ENCODE measurements around the gene GALNT17. TPM values are rescaled to one million over a fixed set of nuclear protein-coding genes. Genes with fewer than 3 reads are reported as not detected.

The GALNT17 gene
- total RNA-seq, 1 experiment from 2014 or later, result not detected

- CTCF ChIA-PET, result interaction anchor here (0.6 kb wide), 1 partner anchor 455 kb away, joined by 3 read pairs; no protein-coding TSS in a partner anchor
- BruUV-seq (replicated peaks), result no TSS peak
- POLR2A ChIA-PET, result no interaction called here
- no peak for TF ChIP-seq CTCF (IDR thresholded peaks at IDR 0.05; ENCODE audit: unreplicated experiment)
- H3K36me3 Mint-ChIP-seq (ENCODE audit: insufficient read depth, unreplicated experiment), result no peaks in the 10 kb centered on the region
- H3K4me3 Mint-ChIP-seq (ENCODE audit: unreplicated experiment), result no peak overlapping the region
- H3K9me3 Mint-ChIP-seq (ENCODE audit: unreplicated experiment), result peaks cover 11% of the 10 kb centered on the region
- no peaks in the 10 kb centered on the region for H3K27me3 Mint-ChIP-seq (ENCODE audit: insufficient read depth, unreplicated experiment)
- H3K4me1 Mint-ChIP-seq (ENCODE audit: insufficient read depth, unreplicated experiment), result no peaks in the 10 kb centered on the region
- H3K27ac Mint-ChIP-seq (ENCODE audit: low read depth, unreplicated experiment), result no peak overlapping the region
- DNase-seq (ENCODE audit: unreplicated experiment), result no peak
- intact Hi-C loops (cut with micrococcal nuclease), result no loop called here
Measured at GRCh38 chr7:71227126-71227525, 95.2 kb downstream of the GALNT17 start.

GRCh38 chr7:71229148-71229547 lies 97.2 kb downstream of the GALNT17 start:
- H3K36me3 Mint-ChIP-seq (ENCODE audit: insufficient read depth, unreplicated experiment), result no peaks in the 10 kb centered on the region
- no peak for DNase-seq (ENCODE audit: unreplicated experiment)
- intact Hi-C loops (cut with micrococcal nuclease), result no loop called here
- no peaks in the 10 kb centered on the region for H3K4me1 Mint-ChIP-seq (ENCODE audit: insufficient read depth, unreplicated experiment)
- no peak overlapping the region for H3K4me3 Mint-ChIP-seq (ENCODE audit: unreplicated experiment)
- no peak for TF ChIP-seq CTCF (IDR thresholded peaks at IDR 0.05; ENCODE audit: unreplicated experiment)
- CTCF ChIA-PET, result no interaction called here
- no peak overlapping the region for H3K27ac Mint-ChIP-seq (ENCODE audit: low read depth, unreplicated experiment)
- no peaks in the 10 kb centered on the region for H3K27me3 Mint-ChIP-seq (ENCODE audit: insufficient read depth, unreplicated experiment)
- POLR2A ChIA-PET, result no interaction called here
- no TSS peak for BruUV-seq (replicated peaks)
- peaks cover 15% of the 10 kb centered on the region for H3K9me3 Mint-ChIP-seq (ENCODE audit: unreplicated experiment)

- no peaks in the 10 kb centered on the region for H3K4me1 Mint-ChIP-seq (ENCODE audit: insufficient read depth, unreplicated experiment)
- no TSS peak for BruUV-seq (replicated peaks)
- H3K27ac Mint-ChIP-seq (ENCODE audit: low read depth, unreplicated experiment), result no peak overlapping the region
- no peak for DNase-seq (ENCODE audit: unreplicated experiment)
- H3K36me3 Mint-ChIP-seq (ENCODE audit: insufficient read depth, unreplicated experiment), result no peaks in the 10 kb centered on the region
- no peak overlapping the region for H3K4me3 Mint-ChIP-seq (ENCODE audit: unreplicated experiment)
- ChIA-PET CTCF (no interaction called here), POLR2A (no interaction called here)
- no peak for TF ChIP-seq CTCF (IDR thresholded peaks at IDR 0.05; ENCODE audit: unreplicated experiment)
- H3K9me3 Mint-ChIP-seq (ENCODE audit: unreplicated experiment), result peaks cover 15% of the 10 kb centered on the region
- intact Hi-C loops (cut with micrococcal nuclease), result loop anchor here (10.0 kb wide), 1 partner anchor 505 kb away; no protein-coding TSS in a partner anchor
- no peaks in the 10 kb centered on the region for H3K27me3 Mint-ChIP-seq (ENCODE audit: insufficient read depth, unreplicated experiment)
Measured at GRCh38 chr7:71229699-71230098, 97.8 kb downstream of the GALNT17 start.

GRCh38 chr7:71235253-71235652 lies 103.3 kb downstream of the GALNT17 start:
- H3K9me3 Mint-ChIP-seq (ENCODE audit: unreplicated experiment), result peaks cover 7% of the 10 kb centered on the region
- H3K36me3 Mint-ChIP-seq (ENCODE audit: insufficient read depth, unreplicated experiment), result no peaks in the 10 kb centered on the region
- DNase-seq (ENCODE audit: unreplicated experiment), result no peak
- no peak overlapping the region for H3K4me3 Mint-ChIP-seq (ENCODE audit: unreplicated experiment)
- intact Hi-C loops (cut with micrococcal nuclease), result loop anchor here (10.0 kb wide), 1 partner anchor 500 kb away; no protein-coding TSS in a partner anchor
- H3K4me1 Mint-ChIP-seq (ENCODE audit: insufficient read depth, unreplicated experiment), result no peaks in the 10 kb centered on the region
- H3K27me3 Mint-ChIP-seq (ENCODE audit: insufficient read depth, unreplicated experiment), result no peaks in the 10 kb centered on the region
- ChIA-PET CTCF (no interaction called here), POLR2A (no interaction called here)
- BruUV-seq (replicated peaks), result no TSS peak
- H3K27ac Mint-ChIP-seq (ENCODE audit: low read depth, unreplicated experiment), result no peak overlapping the region
- no peak for TF ChIP-seq CTCF (IDR thresholded peaks at IDR 0.05; ENCODE audit: unreplicated experiment)

All from MCF 10A (cell line).